ENCODE measurements around the gene TBCEL.

The TBCEL gene

DNA sequence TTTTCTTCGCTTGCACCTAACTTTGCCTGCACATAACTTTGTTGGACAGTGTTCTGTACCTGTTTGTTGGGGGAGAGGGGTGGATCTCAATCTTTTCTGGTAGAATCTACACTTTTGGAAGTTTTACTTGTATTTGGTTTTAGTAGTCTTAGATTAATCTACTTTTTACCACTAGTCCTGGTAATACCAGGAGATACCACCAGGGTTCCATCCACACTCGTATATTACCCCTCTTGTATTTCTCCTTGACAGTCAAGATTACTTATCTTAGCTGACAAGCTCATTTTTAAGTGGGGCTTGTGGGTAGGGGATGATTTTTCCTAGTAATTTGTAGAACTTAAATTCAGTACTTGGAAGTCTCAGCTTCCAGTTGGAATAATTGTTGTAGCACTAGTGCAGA is 39.8 kb downstream of the TBCEL start:
- Histone ChIP-seq H3K36me3 (ENCODE audit: control insufficient read depth, insufficient read depth, low read length) (no peaks in the 10 kb centered on the region), H3K4me3 (ENCODE audit: low read length) (no peak overlapping the region), H3K4me1 (ENCODE audit: control insufficient read depth, insufficient read depth, low read length) (no peaks in the 10 kb centered on the region), H3K27ac (ENCODE audit: low read length) (no peak overlapping the region), H3K9me3 (ENCODE audit: control insufficient read depth, insufficient read depth, low read length) (no peaks in the 10 kb centered on the region), H3K27me3 (ENCODE audit: control insufficient read depth, insufficient read depth, low read length) (no peaks in the 10 kb centered on the region)
- DNase-seq (ENCODE audit: low read depth, low spot score) = no peak
- no CpG with 5 or more reads among the region's 2 CpGs for whole genome bisulfite sequencing (ENCODE audit: insufficient coverage, insufficient read length)

GRCh38 chr11:121066623-121067022 is 42.7 kb downstream of the TBCEL start:
- H3K27ac ChIP-seq (ENCODE audit: low read length) = no peak overlapping the region
- H3K4me1 ChIP-seq (ENCODE audit: control insufficient read depth, insufficient read depth, low read length) = no peaks in the 10 kb centered on the region
- no peaks in the 10 kb centered on the region for H3K36me3 ChIP-seq (ENCODE audit: control insufficient read depth, insufficient read depth, low read length)
- H3K4me3 ChIP-seq (ENCODE audit: low read length) = no peak overlapping the region
- no CpG with 5 or more reads among the region's 3 CpGs for WGBS (ENCODE audit: insufficient coverage, insufficient read length)
- no peaks in the 10 kb centered on the region for H3K9me3 ChIP-seq (ENCODE audit: control insufficient read depth, insufficient read depth, low read length)
- no peak for DNase-seq (ENCODE audit: low read depth, low spot score)
- H3K27me3 ChIP-seq (ENCODE audit: control insufficient read depth, insufficient read depth, low read length) = no peaks in the 10 kb centered on the region

- H3K4me1 ChIP-seq (ENCODE audit: control insufficient read depth, insufficient read depth, low read length) = no peaks in the 10 kb centered on the region
- no CpG with 5 or more reads among the region's 3 CpGs for WGBS (ENCODE audit: insufficient coverage, insufficient read length)
- H3K27me3 ChIP-seq (ENCODE audit: control insufficient read depth, insufficient read depth, low read length) = no peaks in the 10 kb centered on the region
- DNase-seq (ENCODE audit: low read depth, low spot score) = no peak
- H3K9me3 ChIP-seq (ENCODE audit: control insufficient read depth, insufficient read depth, low read length) = no peaks in the 10 kb centered on the region
- H3K4me3 ChIP-seq (ENCODE audit: low read length) = no peak overlapping the region
- no peaks in the 10 kb centered on the region for H3K36me3 ChIP-seq (ENCODE audit: control insufficient read depth, insufficient read depth, low read length)
- H3K27ac ChIP-seq (ENCODE audit: low read length) = no peak overlapping the region
Observed at GRCh38 chr11:121067026-121067425, 43.1 kb downstream of the TBCEL start.

GRCh38 chr11:121067453-121067852 is 43.6 kb downstream of the TBCEL start:
- Histone ChIP-seq H3K36me3 (ENCODE audit: control insufficient read depth, insufficient read depth, low read length) (no peaks in the 10 kb centered on the region), H3K27ac (ENCODE audit: low read length) (no peak overlapping the region), H3K27me3 (ENCODE audit: control insufficient read depth, insufficient read depth, low read length) (no peaks in the 10 kb centered on the region), H3K4me3 (ENCODE audit: low read length) (no peak overlapping the region), H3K4me1 (ENCODE audit: control insufficient read depth, insufficient read depth, low read length) (no peaks in the 10 kb centered on the region), H3K9me3 (ENCODE audit: control insufficient read depth, insufficient read depth, low read length) (no peaks in the 10 kb centered on the region)
- WGBS (ENCODE audit: insufficient coverage, insufficient read length) = no CpG with 5 or more reads among the region's 2 CpGs
- DNase-seq (ENCODE audit: low read depth, low spot score) = no peak

- Histone ChIP-seq H3K9me3 (ENCODE audit: control insufficient read depth, insufficient read depth, low read length) (no peaks in the 10 kb centered on the region), H3K27me3 (ENCODE audit: control insufficient read depth, insufficient read depth, low read length) (no peaks in the 10 kb centered on the region), H3K27ac (ENCODE audit: low read length) (no peak overlapping the region), H3K36me3 (ENCODE audit: control insufficient read depth, insufficient read depth, low read length) (no peaks in the 10 kb centered on the region), H3K4me3 (ENCODE audit: low read length) (no peak overlapping the region), H3K4me1 (ENCODE audit: control insufficient read depth, insufficient read depth, low read length) (no peaks in the 10 kb centered on the region)
- DNase-seq (ENCODE audit: low read depth, low spot score) = no peak
- WGBS (ENCODE audit: insufficient coverage, insufficient read length) = no CpG with 5 or more reads among the region's 6 CpGs
Observed at GRCh38 chr11:121067962-121068647, 44.2 kb downstream of the TBCEL start.

DNA sequence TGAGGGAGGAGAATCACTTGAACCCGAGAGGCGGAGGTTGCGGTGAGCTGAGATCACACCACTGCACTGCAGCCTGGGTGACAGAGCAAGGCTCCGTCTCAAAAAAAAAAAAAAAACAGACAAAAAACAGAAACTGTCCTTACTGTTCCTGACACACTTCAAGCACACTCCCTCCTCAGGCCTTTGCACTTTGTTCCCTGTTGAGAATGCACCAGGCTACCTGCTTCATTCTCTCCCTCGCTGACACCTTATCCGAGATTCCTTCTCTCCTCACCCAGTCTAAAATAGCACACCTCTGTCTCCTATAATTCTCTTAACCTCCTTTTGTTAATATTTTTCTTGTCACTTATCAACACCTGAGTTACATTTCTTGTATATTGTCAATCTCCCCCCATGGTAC is 44.9 kb downstream of the TBCEL start:
- no peak overlapping the region for H3K27ac ChIP-seq (ENCODE audit: low read length)

DNA sequence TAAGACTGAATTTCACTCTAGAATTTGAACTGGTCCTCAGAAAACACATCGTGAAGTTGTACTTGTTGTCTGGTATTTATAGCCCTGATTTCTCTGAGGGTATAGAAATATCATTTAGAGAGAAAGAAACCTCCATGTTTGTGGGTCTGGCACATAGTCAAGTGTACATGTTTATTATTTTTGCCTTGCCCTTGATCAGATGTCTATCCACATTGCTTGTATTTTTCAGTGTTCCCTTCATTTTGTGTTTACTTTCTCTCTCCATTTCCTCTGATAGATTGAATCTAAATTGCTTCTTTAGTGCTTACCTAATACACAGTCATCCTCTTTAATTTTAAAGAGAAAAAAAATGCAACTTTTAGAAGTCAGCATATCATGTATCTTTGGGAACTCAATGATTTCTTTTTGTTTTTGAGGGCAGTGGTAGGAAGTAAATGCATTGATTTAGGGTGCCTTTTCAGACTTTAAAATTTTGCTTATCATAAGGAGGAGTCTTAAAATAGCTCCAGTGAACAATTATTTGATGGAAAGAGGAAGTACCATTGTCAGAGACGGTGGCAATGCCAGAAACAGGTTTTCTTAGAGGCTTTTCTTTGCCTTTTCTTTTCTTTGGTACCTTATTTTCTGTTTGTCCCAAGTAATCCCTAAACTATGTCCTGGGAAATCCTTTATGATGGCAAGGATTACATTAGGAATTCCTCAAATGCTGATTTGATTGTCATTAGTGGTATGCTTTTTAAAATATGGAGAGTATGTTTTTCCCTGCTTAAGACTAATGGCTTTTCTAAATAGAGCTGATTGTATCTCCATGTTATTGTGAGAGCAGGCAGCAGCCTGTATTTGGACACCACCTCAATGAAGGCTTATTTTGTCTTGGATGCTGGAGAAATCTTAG is 47.3 kb downstream of the TBCEL start:
- Histone ChIP-seq H3K4me3 (ENCODE audit: low read length) (no peak overlapping the region), H3K27ac (ENCODE audit: low read length) (no peak overlapping the region), H3K36me3 (ENCODE audit: control insufficient read depth, insufficient read depth, low read length) (no peaks in the 10 kb centered on the region), H3K27me3 (ENCODE audit: control insufficient read depth, insufficient read depth, low read length) (no peaks in the 10 kb centered on the region), H3K9me3 (ENCODE audit: control insufficient read depth, insufficient read depth, low read length) (no peaks in the 10 kb centered on the region), H3K4me1 (ENCODE audit: control insufficient read depth, insufficient read depth, low read length) (no peaks in the 10 kb centered on the region)
- DNase-seq (ENCODE audit: low read depth, low spot score) = no peak
- no CpG with 5 or more reads among the region's 2 CpGs for WGBS (ENCODE audit: insufficient coverage, insufficient read length)

More for the DNA sequence above, 44.9 kb downstream of the TBCEL start:
- no peak for DNase-seq (ENCODE audit: low read depth, low spot score)
- no peaks in the 10 kb centered on the region for H3K4me1 ChIP-seq (ENCODE audit: control insufficient read depth, insufficient read depth, low read length)
- H3K27me3 ChIP-seq (ENCODE audit: control insufficient read depth, insufficient read depth, low read length) = no peaks in the 10 kb centered on the region
- H3K9me3 ChIP-seq (ENCODE audit: control insufficient read depth, insufficient read depth, low read length) = no peaks in the 10 kb centered on the region
- WGBS (ENCODE audit: insufficient coverage, insufficient read length) = no CpG with 5 or more reads among the region's 6 CpGs
- H3K36me3 ChIP-seq (ENCODE audit: control insufficient read depth, insufficient read depth, low read length) = no peaks in the 10 kb centered on the region
- H3K4me3 ChIP-seq (ENCODE audit: low read length) = no peak overlapping the region

DNA sequence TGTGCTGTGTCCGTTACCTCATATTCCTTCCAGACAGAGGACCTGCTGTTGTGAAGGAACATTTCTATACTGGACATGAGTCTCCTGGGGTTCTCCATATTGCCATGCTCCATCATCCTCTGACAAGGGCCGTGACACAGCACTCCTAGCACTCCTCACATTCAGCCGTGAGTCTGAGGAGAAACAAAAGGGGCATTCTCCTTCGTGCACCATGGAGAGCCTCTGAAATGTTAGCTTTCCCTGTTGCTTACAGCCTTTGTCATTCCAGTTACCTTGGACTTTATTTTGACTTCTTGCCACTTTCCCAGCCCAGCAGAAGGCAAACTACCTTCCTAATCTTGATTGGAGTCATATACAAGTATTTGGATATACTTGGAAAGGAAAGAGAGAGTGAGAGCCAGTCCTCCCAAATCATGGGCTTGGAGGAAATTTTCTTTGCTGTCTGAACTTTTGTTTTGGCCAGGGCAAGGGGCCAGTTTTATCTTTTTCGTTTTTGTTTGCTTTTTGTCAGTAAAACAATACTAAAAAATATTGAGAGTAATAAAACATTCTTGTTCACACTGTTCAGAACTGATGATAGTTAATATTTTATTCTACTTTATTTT is 48.0 kb downstream of the TBCEL start:
- WGBS (ENCODE audit: insufficient coverage, insufficient read length) = no CpG with 5 or more reads among the region's 5 CpGs
- Histone ChIP-seq H3K4me1 (ENCODE audit: control insufficient read depth, insufficient read depth, low read length) (no peaks in the 10 kb centered on the region), H3K4me3 (ENCODE audit: low read length) (no peak overlapping the region), H3K27ac (ENCODE audit: low read length) (no peak overlapping the region), H3K36me3 (ENCODE audit: control insufficient read depth, insufficient read depth, low read length) (no peaks in the 10 kb centered on the region), H3K27me3 (ENCODE audit: control insufficient read depth, insufficient read depth, low read length) (no peaks in the 10 kb centered on the region), H3K9me3 (ENCODE audit: control insufficient read depth, insufficient read depth, low read length) (no peaks in the 10 kb centered on the region)
- DNase-seq (ENCODE audit: low read depth, low spot score) = peak; percentile 11

- no peaks in the 10 kb centered on the region for H3K36me3 ChIP-seq (ENCODE audit: control insufficient read depth, insufficient read depth, low read length)
- no peaks in the 10 kb centered on the region for H3K4me1 ChIP-seq (ENCODE audit: control insufficient read depth, insufficient read depth, low read length)
- H3K27me3 ChIP-seq (ENCODE audit: control insufficient read depth, insufficient read depth, low read length) = no peaks in the 10 kb centered on the region
- H3K9me3 ChIP-seq (ENCODE audit: control insufficient read depth, insufficient read depth, low read length) = no peaks in the 10 kb centered on the region
- no peak overlapping the region for H3K4me3 ChIP-seq (ENCODE audit: low read length)
- no CpG with 5 or more reads among the region's 3 CpGs for WGBS (ENCODE audit: insufficient coverage, insufficient read length)
- H3K27ac ChIP-seq (ENCODE audit: low read length) = no peak overlapping the region
- DNase-seq (ENCODE audit: low read depth, low spot score) = no peak
Observed at GRCh38 chr11:121081321-121081720, 57.4 kb downstream of the TBCEL start.

DNA sequence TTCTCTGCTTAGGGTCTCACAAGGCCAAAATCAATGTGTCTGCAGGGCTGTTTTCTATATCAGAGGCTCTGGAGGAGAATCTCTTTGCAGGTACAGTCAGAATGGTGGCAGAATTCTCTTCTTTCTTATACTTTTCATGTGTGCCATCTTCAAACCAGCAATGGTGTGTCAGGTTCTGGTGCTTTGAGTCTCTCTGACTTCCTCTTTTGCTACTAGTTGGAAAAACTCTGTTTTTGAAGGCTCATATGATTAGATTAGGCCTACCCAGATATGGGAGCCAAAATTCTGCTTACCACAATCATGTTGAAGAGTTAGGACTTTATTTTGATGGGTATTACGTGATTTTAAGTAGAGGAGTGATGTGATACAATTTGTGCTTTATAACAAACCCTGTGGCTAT is 58.3 kb downstream of the TBCEL start:
- no peaks in the 10 kb centered on the region for H3K27me3 ChIP-seq (ENCODE audit: control insufficient read depth, insufficient read depth, low read length)
- no peaks in the 10 kb centered on the region for H3K4me1 ChIP-seq (ENCODE audit: control insufficient read depth, insufficient read depth, low read length)
- no peak overlapping the region for H3K4me3 ChIP-seq (ENCODE audit: low read length)
- peaks cover 2% of the 10 kb centered on the region; the same call in 1 of the 2 replicates for H3K36me3 ChIP-seq (ENCODE audit: control insufficient read depth, insufficient read depth, low read length)
- WGBS (ENCODE audit: insufficient coverage, insufficient read length) = 100% methylated on average over 1 of the region's 1 CpG
- DNase-seq (ENCODE audit: low read depth, low spot score) = no peak
- H3K9me3 ChIP-seq (ENCODE audit: control insufficient read depth, insufficient read depth, low read length) = no peaks in the 10 kb centered on the region
- no peak overlapping the region for H3K27ac ChIP-seq (ENCODE audit: low read length)
